Measurements from ENCODE around the gene RHOH. TPM values are rescaled to one million over a fixed set of nuclear protein-coding genes. Genes with fewer than 3 reads are reported as not detected.

Gene RHOH
- polyA plus RNA-seq, 1 experiment = not detected

- Histone ChIP-seq H3K36me3 (ENCODE audit: control insufficient read depth, insufficient read depth, low read length) (no peaks in the 10 kb centered on the region), H3K4me3 (ENCODE audit: low read depth, low read length) (no peak overlapping the region), H3K27me3 (ENCODE audit: control insufficient read depth, insufficient read depth, low read length) (peaks cover 6% of the 10 kb centered on the region)
- no peak for DNase-seq (ENCODE audit: low read depth)
- TF ChIP-seq CTCF (IDR thresholded peaks at IDR 0.05; ENCODE audit: insufficient read depth, low read depth, low read length) = no peak
- POLR2A ChIA-PET = no interaction called here
- CTCF ChIA-PET = no interaction called here
These were observed 36.4 kb downstream of the RHOH start for GRCh38 chr4:40233227-40233626.

DNA sequence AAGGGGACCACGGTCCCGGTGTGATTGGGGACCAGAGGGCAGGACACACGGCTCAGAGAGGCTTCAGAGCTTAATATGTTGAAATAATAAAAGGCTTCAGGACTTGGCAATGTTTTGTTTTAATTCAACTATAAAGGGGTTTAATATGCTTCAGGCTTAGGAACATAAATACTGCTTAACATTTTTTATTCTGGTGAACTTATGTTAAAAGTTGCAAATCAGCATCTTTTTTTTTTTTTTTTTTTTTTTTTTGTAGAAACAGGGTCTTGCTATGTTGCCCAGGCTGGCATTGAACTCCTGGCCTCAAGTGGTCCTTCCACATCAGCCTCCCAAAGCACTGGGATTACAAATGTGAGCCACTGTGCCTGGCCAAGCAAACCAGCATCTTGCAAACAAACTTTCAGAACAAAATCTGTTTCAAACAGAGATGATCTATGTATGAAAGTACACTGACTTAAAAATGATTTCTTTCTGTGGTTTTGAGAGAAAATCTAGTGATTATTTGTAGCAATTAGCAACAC lies 37.7 kb downstream of the RHOH start:
- Histone ChIP-seq H3K36me3 (ENCODE audit: control insufficient read depth, insufficient read depth, low read length) (no peaks in the 10 kb centered on the region), H3K4me3 (ENCODE audit: low read depth, low read length) (no peak overlapping the region), H3K27me3 (ENCODE audit: control insufficient read depth, insufficient read depth, low read length) (peaks cover 6% of the 10 kb centered on the region)
- DNase-seq (ENCODE audit: low read depth) = no peak
- POLR2A ChIA-PET = no interaction called here
- TF ChIP-seq CTCF (IDR thresholded peaks at IDR 0.05; ENCODE audit: insufficient read depth, low read depth, low read length) = no peak
- CTCF ChIA-PET = no interaction called here

DNA sequence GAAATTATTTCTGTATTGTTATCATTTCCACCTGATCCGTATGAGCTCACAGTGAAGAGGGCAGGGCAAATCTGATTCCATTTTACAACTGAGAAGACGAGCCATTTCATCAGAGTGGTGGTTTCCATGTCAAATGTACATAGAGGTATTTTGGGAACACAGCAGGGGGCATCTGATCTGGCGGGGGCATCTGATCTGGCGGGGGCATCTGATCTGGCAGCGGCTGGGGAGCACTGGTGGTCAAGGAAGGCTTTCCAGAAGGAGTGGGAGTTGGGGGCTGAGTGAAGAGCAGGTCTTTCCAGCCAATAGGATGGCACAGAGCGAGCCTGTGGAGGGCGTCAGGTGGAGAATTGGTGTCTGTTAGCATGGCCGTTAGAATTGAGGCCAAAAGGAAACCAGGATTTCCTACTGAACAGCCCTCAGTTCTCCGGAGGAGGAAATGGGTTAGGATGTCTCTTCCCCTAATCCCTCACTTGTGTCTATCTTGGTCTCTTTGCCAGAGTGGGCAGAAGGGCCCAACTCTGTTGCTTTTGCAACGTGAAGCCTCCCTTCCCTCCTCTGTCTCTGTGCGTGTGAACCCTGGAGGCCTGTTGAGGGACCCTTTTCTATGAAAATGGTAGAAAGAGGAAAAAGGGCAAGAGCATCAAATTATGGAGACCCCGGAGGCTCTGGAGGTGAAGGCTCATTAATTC lies 41.3 kb downstream of the RHOH start:
- no peaks in the 10 kb centered on the region for H3K36me3 ChIP-seq (ENCODE audit: control insufficient read depth, insufficient read depth, low read length)
- H3K4me3 ChIP-seq (ENCODE audit: low read depth, low read length) = no peak overlapping the region
- no peak for DNase-seq (ENCODE audit: low read depth)
- ChIA-PET CTCF (interaction anchor here (0.8 kb wide), 1 partner anchor 9 kb away, joined by 3 read pairs; no protein-coding TSS in a partner anchor), POLR2A (no interaction called here)
- peaks cover 9% of the 10 kb centered on the region for H3K27me3 ChIP-seq (ENCODE audit: control insufficient read depth, insufficient read depth, low read length)
- TF ChIP-seq CTCF (IDR thresholded peaks at IDR 0.05; ENCODE audit: insufficient read depth, low read depth, low read length) = no peak

- H3K4me3 ChIP-seq (ENCODE audit: low read depth, low read length) = no peak overlapping the region
- H3K36me3 ChIP-seq (ENCODE audit: control insufficient read depth, insufficient read depth, low read length) = no peaks in the 10 kb centered on the region
- no peak for DNase-seq (ENCODE audit: low read depth)
- peaks cover 8% of the 10 kb centered on the region for H3K27me3 ChIP-seq (ENCODE audit: control insufficient read depth, insufficient read depth, low read length)
- TF ChIP-seq CTCF (IDR thresholded peaks at IDR 0.05; ENCODE audit: insufficient read depth, low read depth, low read length) = no peak
- CTCF ChIA-PET = no interaction called here
- POLR2A ChIA-PET = no interaction called here
These were observed 42.1 kb downstream of the RHOH start for GRCh38 chr4:40238700-40239548.

- ChIA-PET CTCF (interaction anchor here (0.7 to 1.2 kb wide), 2 partner anchors 53 to 77 kb away, joined by 3 read pairs; no protein-coding TSS in a partner anchor), POLR2A (no interaction called here)
These were observed 43.3 kb downstream of the RHOH start for GRCh38 chr4:40240040-40240653.

More at GRCh38 chr4:40240040-40240653, 43.3 kb downstream of the RHOH start:
- H3K27me3 ChIP-seq (ENCODE audit: control insufficient read depth, insufficient read depth, low read length) = peaks cover 10% of the 10 kb centered on the region
- no peak for TF ChIP-seq CTCF (IDR thresholded peaks at IDR 0.05; ENCODE audit: insufficient read depth, low read depth, low read length)
- H3K4me3 ChIP-seq (ENCODE audit: low read depth, low read length) = no peak overlapping the region
- DNase-seq (ENCODE audit: low read depth) = no peak
- no peaks in the 10 kb centered on the region for H3K36me3 ChIP-seq (ENCODE audit: control insufficient read depth, insufficient read depth, low read length)
